ENCODE results near the gene PDIA5. TPM values are rescaled to one million over a fixed set of nuclear protein-coding genes. Genes with fewer than 3 reads are reported as not detected.

PDIA5 gene
- total RNA-seq, 1 experiment from 2014 or later: 41.5 TPM

- peak overlapping the region; percentile 19; the same call in 1 of the 2 replicates for H3K27ac Mint-ChIP-seq
- H3K4me3 Mint-ChIP-seq: no peak overlapping the region
- ChIA-PET CTCF (interaction anchor here (1.0 to 2.4 kb wide), 4 partner anchors 13 to 142 kb away, joined by 3 to 8 read pairs (median 4); no protein-coding TSS in a partner anchor), POLR2A (no interaction called here)
- H3K4me1 Mint-ChIP-seq: peaks cover 82% of the 10 kb centered on the region
- DNase-seq (ENCODE audit: low spot score) (no peak), ATAC-seq (peak; percentile 24; the same call in 1 of the 2 replicates)
- H3K36me3 Mint-ChIP-seq: no peaks in the 10 kb centered on the region; the same call in 1 of the 2 replicates
- no peaks in the 10 kb centered on the region for H3K27me3 Mint-ChIP-seq (ENCODE audit: low read depth)
- no peaks in the 10 kb centered on the region for H3K9me3 Mint-ChIP-seq
- TF ChIP-seq TCF7 (CRISPR knock-in tag; IDR thresholded peaks at IDR 0.05; ENCODE audit: low read depth): no peak
- TF ChIP-seq NFYB (CRISPR knock-in tag; conservative IDR thresholded peaks at IDR 0.05; ENCODE audit: low read depth): no peak
- no peak for TF ChIP-seq MAX (CRISPR knock-in tag; IDR thresholded peaks at IDR 0.05)
- no peak for TF ChIP-seq AR (CRISPR knock-in tag; IDR thresholded peaks at IDR 0.05)
- no peak for TF ChIP-seq NR2C2 (CRISPR knock-in tag; IDR thresholded peaks at IDR 0.05)
- TF ChIP-seq RELA (CRISPR knock-in tag; IDR thresholded peaks at IDR 0.05; ENCODE audit: borderline replicate concordance): no peak
- TF ChIP-seq EMX1 (CRISPR knock-in tag; IDR thresholded peaks at IDR 0.05): no peak
- TF ChIP-seq ZBTB43 (CRISPR knock-in tag; IDR thresholded peaks at IDR 0.05): no peak
- no peak for TF ChIP-seq PREB (CRISPR knock-in tag; IDR thresholded peaks at IDR 0.05; ENCODE audit: borderline replicate concordance)
- no peak for TF ChIP-seq SMAD4 (CRISPR knock-in tag; IDR thresholded peaks at IDR 0.05)
- TF ChIP-seq FOXP1 (CRISPR knock-in tag; IDR thresholded peaks at IDR 0.05; ENCODE audit: borderline replicate concordance): no peak
- TF ChIP-seq E2F5 (CRISPR knock-in tag; IDR thresholded peaks at IDR 0.05): no peak
- TF ChIP-seq ZBTB21 (CRISPR knock-in tag; IDR thresholded peaks at IDR 0.05; ENCODE audit: borderline replicate concordance): no peak
- no peak for TF ChIP-seq IRF2 (CRISPR knock-in tag; IDR thresholded peaks at IDR 0.05; ENCODE audit: borderline replicate concordance, low read depth)
These were observed 18.6 kb downstream of the PDIA5 start for GRCh38 chr3:123085293-123085931.

- peaks cover 87% of the 10 kb centered on the region for H3K4me1 Mint-ChIP-seq
- no peaks in the 10 kb centered on the region for H3K36me3 Mint-ChIP-seq
- no peak overlapping the region; the same call in 1 of the 2 replicates for H3K27ac Mint-ChIP-seq
- H3K27me3 Mint-ChIP-seq (ENCODE audit: low read depth): no peaks in the 10 kb centered on the region
- ChIA-PET POLR2A (no interaction called here), CTCF (interaction anchor here (1.0 to 2.4 kb wide), 4 partner anchors 12 to 143 kb away, joined by 3 to 8 read pairs (median 4); no protein-coding TSS in a partner anchor)
- TF ChIP-seq PREB (CRISPR knock-in tag; IDR thresholded peaks at IDR 0.05; ENCODE audit: borderline replicate concordance): no peak
- TF ChIP-seq ATF1 (CRISPR knock-in tag; IDR thresholded peaks at IDR 0.05): no peak
- no peak for TF ChIP-seq ATF3 (CRISPR knock-in tag; conservative IDR thresholded peaks at IDR 0.05)
- no peak for TF ChIP-seq GTF2I (CRISPR knock-in tag; conservative IDR thresholded peaks at IDR 0.05)
- TF ChIP-seq CREB1 (CRISPR knock-in tag; IDR thresholded peaks at IDR 0.05): no peak
- no peak for ATAC-seq
- no peak for DNase-seq (ENCODE audit: low spot score)
- H3K9me3 Mint-ChIP-seq: no peaks in the 10 kb centered on the region
- H3K4me3 Mint-ChIP-seq: no peak overlapping the region
These were observed 19.3 kb downstream of the PDIA5 start for GRCh38 chr3:123085932-123086627.

Measured in WTC11 (cell line).